ENCODE measurements around the gene LXN. TPM values are rescaled to one million over a fixed set of nuclear protein-coding genes. Genes with fewer than 3 reads are reported as not detected.

The LXN gene, protein sequence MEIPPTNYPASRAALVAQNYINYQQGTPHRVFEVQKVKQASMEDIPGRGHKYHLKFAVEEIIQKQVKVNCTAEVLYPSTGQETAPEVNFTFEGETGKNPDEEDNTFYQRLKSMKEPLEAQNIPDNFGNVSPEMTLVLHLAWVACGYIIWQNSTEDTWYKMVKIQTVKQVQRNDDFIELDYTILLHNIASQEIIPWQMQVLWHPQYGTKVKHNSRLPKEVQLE
- total RNA-seq (2014; rRNA removed; shearing (Covaris generic)), result not detected in 2 replicates

DNA sequence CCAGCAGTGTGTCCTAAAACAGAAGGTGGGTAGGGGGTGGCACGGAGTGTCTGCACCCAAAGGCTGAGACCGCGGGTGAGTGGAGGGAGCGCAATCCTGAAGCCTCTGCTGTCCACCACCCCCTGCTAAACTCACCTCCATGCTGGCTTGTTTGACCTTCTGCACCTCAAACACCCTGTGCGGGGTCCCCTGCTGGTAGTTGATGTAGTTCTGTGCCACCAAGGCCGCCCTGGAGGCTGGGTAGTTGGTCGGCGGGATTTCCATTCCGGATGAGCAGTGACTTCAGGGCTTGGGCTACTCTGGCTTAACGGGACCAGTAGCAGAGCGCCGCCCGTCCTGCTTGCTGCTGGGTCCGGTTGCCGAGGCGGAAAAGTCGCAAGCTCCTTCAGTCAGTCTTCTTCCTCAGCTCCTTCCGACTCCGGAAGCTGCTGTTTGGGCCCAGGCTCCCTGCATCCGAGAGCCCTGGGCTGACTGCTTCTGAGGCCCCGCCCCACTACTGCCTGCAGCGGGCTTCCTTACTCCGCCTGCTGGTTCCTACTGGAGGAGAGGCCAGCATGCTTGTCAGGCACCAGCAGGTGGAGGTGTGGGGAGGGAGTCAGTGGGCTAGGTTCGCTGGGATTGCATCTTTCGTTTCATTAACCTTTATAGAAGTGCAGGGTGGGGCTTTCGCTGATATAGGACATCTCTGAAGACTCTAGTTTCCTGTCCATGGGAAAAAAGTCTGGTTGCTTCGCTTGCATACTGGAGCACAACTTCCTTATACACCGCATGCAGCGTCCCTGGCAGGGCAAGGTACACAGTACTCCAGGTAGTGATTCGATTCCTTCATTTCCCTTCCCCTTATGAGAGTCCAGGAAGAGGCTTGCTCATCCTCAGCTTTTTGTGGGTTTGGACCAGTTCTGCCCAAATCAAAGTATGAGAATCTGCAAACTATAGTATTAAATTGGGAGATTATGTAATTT is at the start of gene LXN:
Gene LXN, minus strand, starts transcription at position 434 of the 962 bp plus-strand sequence. Its CDS starts 170 bp downstream, at position 264.
- H3K36me3 ChIP-seq, result peaks cover 23% of the 10 kb centered on the region
- no peaks in the 10 kb centered on the region for H3K4me1 ChIP-seq (replicated peaks)
- H3K9me3 ChIP-seq (replicated peaks), result no peaks in the 10 kb centered on the region
- no peak within 1 kb of the TSS for H3K27ac ChIP-seq
- H3K27me3 ChIP-seq (replicated peaks), result no peaks in the 10 kb centered on the region
- DNase-seq (ENCODE audit: low read depth in 1 of 2, low spot score in 2 of 2), result no peak
- H3K4me3 ChIP-seq, result no peak within 1 kb of the TSS

- Histone ChIP-seq H3K4me1 (replicated peaks) (peaks cover 72% of the 10 kb centered on the region), H3K9me3 (replicated peaks) (no peaks in the 10 kb centered on the region), H3K36me3 (peaks cover 3% of the 10 kb centered on the region; the same call in 1 of the 2 replicates), H3K27me3 (replicated peaks) (no peaks in the 10 kb centered on the region), H3K27ac (no peak overlapping the region), H3K4me3 (no peak overlapping the region)
- DNase-seq (ENCODE audit: low read depth in 1 of 2, low spot score in 2 of 2), result no peak
These were observed 49.7 kb upstream of the LXN start for GRCh38 chr3:158722108-158722507.

- Histone ChIP-seq H3K4me3 (no peak overlapping the region), H3K9me3 (replicated peaks) (no peaks in the 10 kb centered on the region), H3K4me1 (replicated peaks) (peaks cover 49% of the 10 kb centered on the region), H3K27ac (no peak overlapping the region), H3K36me3 (peaks cover 6% of the 10 kb centered on the region; the same call in 1 of the 2 replicates), H3K27me3 (replicated peaks) (no peaks in the 10 kb centered on the region)
- DNase-seq (ENCODE audit: low read depth in 1 of 2, low spot score in 2 of 2), result no peak
These were observed 46.2 kb upstream of the LXN start for GRCh38 chr3:158718490-158719170.

- Histone ChIP-seq H3K4me3 (no peak overlapping the region), H3K36me3 (peaks cover 12% of the 10 kb centered on the region), H3K27me3 (replicated peaks) (no peaks in the 10 kb centered on the region), H3K9me3 (replicated peaks) (no peaks in the 10 kb centered on the region), H3K27ac (no peak overlapping the region), H3K4me1 (replicated peaks) (peaks cover 49% of the 10 kb centered on the region)
- no peak for DNase-seq (ENCODE audit: low read depth in 1 of 2, low spot score in 2 of 2)
These were observed 45.1 kb upstream of the LXN start for GRCh38 chr3:158717576-158717975.

- Histone ChIP-seq H3K4me3 (no peak overlapping the region), H3K9me3 (replicated peaks) (no peaks in the 10 kb centered on the region), H3K27me3 (replicated peaks) (no peaks in the 10 kb centered on the region), H3K27ac (peak overlapping the region; percentile 44; the same call in 1 of the 2 replicates), H3K4me1 (replicated peaks) (peaks cover 64% of the 10 kb centered on the region), H3K36me3 (peaks cover 28% of the 10 kb centered on the region)
- DNase-seq (ENCODE audit: low read depth in 1 of 2, low spot score in 2 of 2), result no peak
These were observed 40.6 kb upstream of the LXN start for GRCh38 chr3:158713094-158713499.

- H3K4me1 ChIP-seq (replicated peaks), result peaks cover 62% of the 10 kb centered on the region
- peak overlapping the region; percentile 44 for H3K27ac ChIP-seq
- H3K36me3 ChIP-seq, result peaks cover 34% of the 10 kb centered on the region
- no peaks in the 10 kb centered on the region for H3K9me3 ChIP-seq (replicated peaks)
- no peak for DNase-seq (ENCODE audit: low read depth in 1 of 2, low spot score in 2 of 2)
- H3K4me3 ChIP-seq, result no peak overlapping the region
- H3K27me3 ChIP-seq (replicated peaks), result no peaks in the 10 kb centered on the region
These were observed 40.0 kb upstream of the LXN start for GRCh38 chr3:158712443-158712842.

- peak in 1 of 2 experiments; percentile 70 for DNase-seq (ENCODE audit: low read depth in 1 of 2, low spot score in 2 of 2)
- H3K27ac ChIP-seq, result peak overlapping the region; percentile 44
- H3K36me3 ChIP-seq, result peaks cover 36% of the 10 kb centered on the region
- H3K4me3 ChIP-seq, result no peak overlapping the region
- H3K27me3 ChIP-seq (replicated peaks), result no peaks in the 10 kb centered on the region
- no peaks in the 10 kb centered on the region for H3K9me3 ChIP-seq (replicated peaks)
- peaks cover 57% of the 10 kb centered on the region for H3K4me1 ChIP-seq (replicated peaks)
These were observed 39.4 kb upstream of the LXN start for GRCh38 chr3:158711886-158712285.

DNA sequence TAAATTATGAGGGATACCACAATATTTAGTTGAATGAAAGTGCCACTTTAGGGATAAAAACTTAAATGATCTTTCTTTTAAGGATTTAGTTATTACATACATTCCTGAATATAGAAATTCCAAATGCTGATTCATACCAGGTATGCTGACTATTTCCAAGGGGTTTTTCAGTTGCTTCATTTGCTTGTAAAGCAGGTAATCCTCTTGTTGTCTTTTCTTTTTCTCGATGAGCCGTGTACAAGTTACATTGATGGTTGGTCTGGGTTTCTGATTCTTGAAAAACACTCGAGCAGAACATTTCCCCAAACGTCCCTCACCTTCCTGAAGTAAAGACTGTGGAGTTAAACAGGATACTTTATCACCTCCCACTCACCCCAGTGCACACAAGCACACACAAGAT is 38.2 kb upstream of the LXN start:
- H3K27ac ChIP-seq, result peak overlapping the region; percentile 22; the same call in 1 of the 2 replicates
- no peaks in the 10 kb centered on the region for H3K9me3 ChIP-seq (replicated peaks)
- no peaks in the 10 kb centered on the region for H3K27me3 ChIP-seq (replicated peaks)
- no peak for DNase-seq (ENCODE audit: low read depth in 1 of 2, low spot score in 2 of 2)
- H3K4me3 ChIP-seq, result no peak overlapping the region
- peaks cover 43% of the 10 kb centered on the region for H3K36me3 ChIP-seq
- peaks cover 50% of the 10 kb centered on the region for H3K4me1 ChIP-seq (replicated peaks)

DNA sequence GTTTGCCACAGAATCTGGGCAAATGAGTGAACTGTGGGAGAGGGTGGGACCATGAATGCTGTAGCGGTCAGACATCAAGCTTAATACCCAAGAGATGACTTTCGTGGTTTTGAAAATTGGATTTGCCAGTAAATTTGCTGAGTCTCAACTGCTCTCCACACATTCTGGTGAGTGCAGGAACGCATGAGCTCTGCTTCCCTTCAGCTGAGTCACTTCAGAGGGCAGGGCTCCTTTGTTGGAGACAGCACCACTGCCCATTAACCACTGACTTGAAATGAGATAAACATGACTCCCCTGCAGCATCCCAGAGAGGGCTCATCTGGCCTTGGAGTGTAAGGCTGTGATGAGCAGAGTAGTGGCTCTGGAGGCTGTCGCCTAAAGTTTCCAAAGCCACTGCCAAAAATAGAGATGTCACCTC is 37.2 kb upstream of the LXN start:
- H3K36me3 ChIP-seq, result peaks cover 46% of the 10 kb centered on the region
- H3K9me3 ChIP-seq (replicated peaks), result no peaks in the 10 kb centered on the region
- no peaks in the 10 kb centered on the region for H3K27me3 ChIP-seq (replicated peaks)
- no peak overlapping the region for H3K4me3 ChIP-seq
- peak; percentile 81 to 89 for DNase-seq (ENCODE audit: low read depth in 1 of 2, low spot score in 2 of 2)
- peaks cover 50% of the 10 kb centered on the region for H3K4me1 ChIP-seq (replicated peaks)
- H3K27ac ChIP-seq, result peak overlapping the region; percentile 70

DNA sequence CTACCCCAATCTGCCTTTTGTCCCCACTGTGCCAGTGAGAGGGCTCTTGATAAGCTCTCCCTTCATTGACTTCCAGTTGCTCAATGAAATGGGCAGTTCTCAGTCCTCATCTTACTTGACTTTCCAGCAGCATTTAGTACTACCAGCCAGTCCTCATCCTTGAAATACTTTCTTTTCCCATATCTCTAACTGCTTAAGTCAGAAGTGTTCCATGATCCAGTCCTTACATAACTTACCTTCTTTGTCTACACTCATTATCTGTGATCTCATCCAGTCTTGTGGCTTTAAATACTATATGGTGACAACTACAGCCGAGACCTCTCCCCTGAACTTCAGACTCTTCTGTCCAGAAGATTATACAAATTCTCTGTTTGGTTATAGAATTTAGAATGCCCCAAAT is 31.1 kb upstream of the LXN start:
- peaks cover 30% of the 10 kb centered on the region for H3K4me1 ChIP-seq (replicated peaks)
- peaks cover 21% of the 10 kb centered on the region for H3K36me3 ChIP-seq
- H3K9me3 ChIP-seq (replicated peaks), result no peaks in the 10 kb centered on the region
- H3K27ac ChIP-seq, result peak overlapping the region; percentile 78
- DNase-seq (ENCODE audit: low read depth in 1 of 2, low spot score in 2 of 2), result no peak
- H3K27me3 ChIP-seq (replicated peaks), result no peaks in the 10 kb centered on the region
- no peak overlapping the region for H3K4me3 ChIP-seq

GRCh38 chr3:158702815-158703481 is 30.5 kb upstream of the LXN start:
- Histone ChIP-seq H3K9me3 (replicated peaks) (no peaks in the 10 kb centered on the region), H3K4me3 (no peak overlapping the region), H3K4me1 (replicated peaks) (peaks cover 30% of the 10 kb centered on the region), H3K27me3 (replicated peaks) (no peaks in the 10 kb centered on the region), H3K36me3 (peaks cover 16% of the 10 kb centered on the region), H3K27ac (peak overlapping the region; percentile 78)
- peak in 1 of 2 experiments; percentile 34 for DNase-seq (ENCODE audit: low read depth in 1 of 2, low spot score in 2 of 2)

GRCh38 chr3:158701420-158702065 is 29.1 kb upstream of the LXN start:
- H3K27ac ChIP-seq, result 0 out of 2 replicates have a peak overlapping the region, but pooled peaks have one; percentile 7
- H3K9me3 ChIP-seq (replicated peaks), result no peaks in the 10 kb centered on the region
- no peaks in the 10 kb centered on the region for H3K27me3 ChIP-seq (replicated peaks)
- H3K4me3 ChIP-seq, result no peak overlapping the region
- H3K4me1 ChIP-seq (replicated peaks), result peaks cover 30% of the 10 kb centered on the region
- DNase-seq (ENCODE audit: low read depth in 1 of 2, low spot score in 2 of 2), result no peak
- peaks cover 10% of the 10 kb centered on the region for H3K36me3 ChIP-seq

DNA sequence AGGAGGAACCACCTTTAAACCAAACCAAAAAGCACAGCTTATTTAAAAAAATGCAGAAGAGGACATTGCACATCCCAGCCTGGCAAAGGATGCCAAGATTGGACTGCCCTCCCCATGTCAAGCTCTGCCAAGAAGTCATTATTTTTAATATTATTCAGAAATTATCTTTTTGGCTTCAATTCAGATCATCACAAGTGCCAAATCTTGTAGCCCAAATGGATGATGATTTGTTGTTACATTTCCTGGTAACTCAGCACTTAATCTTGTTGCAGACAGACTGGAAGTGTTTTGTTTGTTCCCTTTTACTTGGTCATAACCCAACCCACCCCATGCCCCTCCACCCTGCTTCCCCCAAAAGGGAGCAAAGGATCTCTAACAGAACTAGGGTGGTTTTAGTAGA is 28.1 kb upstream of the LXN start:
- peaks cover 30% of the 10 kb centered on the region for H3K4me1 ChIP-seq (replicated peaks)
- no peak overlapping the region for H3K27ac ChIP-seq
- H3K4me3 ChIP-seq, result no peak overlapping the region

More for the DNA sequence above, 28.1 kb upstream of the LXN start:
- H3K36me3 ChIP-seq, result peaks cover 3% of the 10 kb centered on the region
- no peak for DNase-seq (ENCODE audit: low read depth in 1 of 2, low spot score in 2 of 2)
- no peaks in the 10 kb centered on the region for H3K27me3 ChIP-seq (replicated peaks)
- H3K9me3 ChIP-seq (replicated peaks), result no peaks in the 10 kb centered on the region
